SK-N-MC (cell line): ENCODE data around the gene TXNRD1.

ENCODE experiments used
- EZH2 ChIP-seq: fragments of 200-600 bp; sonication (generic); IDR thresholded peaks from one replicate; pipeline ENCODE4 v1.6.1; 2017; ENCODE audit warnings: antibody characterized with exemption
- POLR2AphosphoS5 ChIP-seq: IDR thresholded peaks from 2 replicates; pipeline ENCODE4 v1.6.1; 2012; ENCODE audit warnings: mild to moderate bottlenecking, low read depth, low read length, borderline replicate concordance

- TF ChIP-seq POLR2AphosphoS5 (no peak), EZH2 (no peak)
Observed at GRCh38 chr12:104247698-104248097, 32.1 kb downstream of the TXNRD1 start.
